CD4-positive, alpha-beta T cell (primary cell): Measurements from ENCODE around the gene PNMT. TPM values are rescaled to one million over a fixed set of nuclear protein-coding genes. Genes with fewer than 3 reads are reported as not detected.

ENCODE experiments used
- ATAC-seq: fragments of 200-7000 bp; cut with Tn5 transposase; one replicate; pipeline ENCODE4 v1.10.0; 2022; ENCODE audit warnings: mild to moderate bottlenecking; ENCODE audit not compliant: poor library complexity
- CTCF ChIA-PET: fragments of 350-600 bp; sonication (Branson Sonifier 250); formaldehyde crosslinking; loops from one replicate; lab custom pipeline; 2021; ENCODE audit warnings: antibody characterized with exemption, inconsistent platforms; lab: Charles Lee
- POLR2A ChIA-PET: fragments of 350-600 bp; sonication (Branson Sonifier 250); formaldehyde crosslinking; loops from one replicate; lab custom pipeline; 2021; ENCODE audit warnings: antibody characterized with exemption, inconsistent platforms; lab: Charles Lee
- DNase-seq, 14 experiments: peaks; one replicate each; pipeline ENCODE4 v3.0.0-alpha.2; 2013 to 2020; ENCODE audit warnings: mixed read lengths in 2 of 14
- H3K27ac ChIP-seq, 2 donors: one replicate each; pipeline versions ENCODE4 v1.5.1 to v1.7.0; 2013; ENCODE audit warnings: low read length in 2 of 2, low read depth in 1 of 2, mild to moderate bottlenecking in 1 of 2
- H3K27me3 ChIP-seq, 2 experiments: 1 replicate in 1 of 2; 2 replicates in 1 of 2; pipeline versions ENCODE4 v1.6.1 to v1.7.0; 2013; ENCODE audit warnings: low read length in 2 of 2, control low read depth in 1 of 2, mild to moderate bottlenecking in 1 of 2, moderate library complexity in 1 of 2; ENCODE audit not compliant: insufficient read depth in 2 of 2, control insufficient read depth in 1 of 2
- H3K36me3 ChIP-seq: one replicate; pipeline ENCODE4 v1.6.1; 2013; ENCODE audit warnings: low read length, control low read depth; ENCODE audit not compliant: insufficient read depth
- H3K4me1 ChIP-seq: one replicate; pipeline ENCODE4 v1.6.1; 2013; ENCODE audit warnings: low read length, control low read depth; ENCODE audit not compliant: insufficient read depth
- H3K4me3 ChIP-seq: one replicate; pipeline ENCODE4 v1.5.1; 2013; ENCODE audit warnings: mild to moderate bottlenecking, low read length, moderate library complexity
- H3K9me3 ChIP-seq, 2 experiments: 1 replicate in 1 of 2; 2 replicates in 1 of 2; pipeline versions ENCODE4 v1.6.1 to v1.7.0; 2013; ENCODE audit warnings: low read length in 2 of 2, mild to moderate bottlenecking in 2 of 2, control low read depth in 1 of 2, moderate library complexity in 1 of 2; ENCODE audit not compliant: control insufficient read depth in 1 of 2, insufficient read depth in 1 of 2
- H3K27ac Mint-ChIP-seq: one replicate; pipeline ENCODE4 v1.8.0; 2020; ENCODE audit warnings: mixed read lengths
- H3K27me3 Mint-ChIP-seq: one replicate; pipeline ENCODE4 v1.8.0; 2021; ENCODE audit warnings: mixed read lengths
- H3K36me3 Mint-ChIP-seq: one replicate; pipeline ENCODE4 v1.8.0; 2021; ENCODE audit warnings: low read depth, mixed read lengths
- H3K4me1 Mint-ChIP-seq: one replicate; pipeline ENCODE4 v1.8.0; 2021; ENCODE audit warnings: low read depth, mixed read lengths
- H3K4me3 Mint-ChIP-seq: one replicate; pipeline ENCODE4 v1.8.0; 2020; ENCODE audit warnings: mild to moderate bottlenecking, mixed read lengths
- H3K9me3 Mint-ChIP-seq: one replicate; pipeline ENCODE4 v1.8.0; 2020; ENCODE audit warnings: mixed read lengths
- CTCF ChIP-seq: fragments of 200-600 bp; IDR thresholded peaks from one replicate; pipeline ENCODE4 v1.8.0; 2022; ENCODE audit warnings: antibody characterized with exemption, mild to moderate bottlenecking
- intact Hi-C, 2 experiments: fragments of 100-400 bp; cut with DNase I in 1 of 2; cut with micrococcal nuclease in 1 of 2; formaldehyde crosslinking; loops; one replicate each; pipeline versions ENCODE4 v1.15.1 to v1.9.0; 2023 to 2025; cut with DNase I, micrococcal nuclease
- total RNA-seq, 174 experiments: library from RNA in 2 of 174; stranded (reverse) in 2 of 174; gene quantifications; one replicate each; pipeline ENCODE4 v1.2.3 and lab custom pipeline; 2021 to 2026

The PNMT gene
- total RNA-seq, 2 experiments from 2014 or later: 0.47 TPM; not detected in 1

GRCh38 chr17:39658346-39658745 lies 9.9 kb upstream of the PNMT start:
- POLR2A ChIA-PET: interaction anchor here (1.1 kb wide), 1 partner anchor 10 kb away, joined by 5 read pairs; the partner anchor contains the start of gene PNMT
- peak overlapping the region; percentile 66 for H3K27ac Mint-ChIP-seq
- peak in 1 of 14 experiments; percentile 23 for DNase-seq

GRCh38 chr17:39658760-39659159 lies 9.5 kb upstream of the PNMT start:
- Histone ChIP-seq H3K4me3 (no peak overlapping the region), H3K36me3 (peaks cover 70% of the 10 kb centered on the region), H3K9me3 (no peaks in the 10 kb centered on the region), H3K4me1 (peaks cover 36% of the 10 kb centered on the region), H3K27ac (no peak overlapping the region), H3K27me3 (no peaks in the 10 kb centered on the region)
- ChIA-PET CTCF (no interaction called here), POLR2A (interaction anchor here (1.1 kb wide), 1 partner anchor 10 kb away, joined by 5 read pairs; the partner anchor contains the start of gene PNMT)
- Mint-ChIP-seq H3K27me3 (no peaks in the 10 kb centered on the region), H3K9me3 (no peaks in the 10 kb centered on the region), H3K4me3 (no peak overlapping the region), H3K27ac (peak overlapping the region; percentile 66), H3K36me3 (peaks cover 66% of the 10 kb centered on the region), H3K4me1 (peaks cover 45% of the 10 kb centered on the region)
- DNase-seq: no peak
- no peak for TF ChIP-seq CTCF
- ATAC-seq: no peak
- intact Hi-C loops: no loop called here

More at GRCh38 chr17:39658346-39658745, 9.9 kb upstream of the PNMT start:
- Histone ChIP-seq H3K9me3 (no peaks in the 10 kb centered on the region), H3K27me3 (no peaks in the 10 kb centered on the region), H3K36me3 (peaks cover 73% of the 10 kb centered on the region), H3K4me1 (peaks cover 40% of the 10 kb centered on the region), H3K27ac (no peak overlapping the region), H3K4me3 (no peak overlapping the region)
- Mint-ChIP-seq H3K4me3 (peak overlapping the region; percentile 11), H3K27me3 (no peaks in the 10 kb centered on the region), H3K4me1 (peaks cover 47% of the 10 kb centered on the region), H3K9me3 (no peaks in the 10 kb centered on the region), H3K36me3 (peaks cover 68% of the 10 kb centered on the region)
- no peak for ATAC-seq
- intact Hi-C loops: no loop called here
- CTCF ChIA-PET: no interaction called here
- TF ChIP-seq CTCF: no peak

- peak; percentile 53 for ATAC-seq
- POLR2A ChIA-PET: interaction anchor here (1.0 to 1.4 kb wide), 4 partner anchors 9 to 267 kb away, joined by 3 to 9 read pairs (median 4); partner anchors contain the start of genes LRRC3C, ORMDL3, PNMT and STARD3
- peaks cover 67% of the 10 kb centered on the region for H3K36me3 ChIP-seq
Observed at GRCh38 chr17:39659279-39660010, 8.8 kb upstream of the PNMT start.

More at GRCh38 chr17:39659279-39660010, 8.8 kb upstream of the PNMT start:
- H3K27me3 Mint-ChIP-seq: no peaks in the 10 kb centered on the region
- intact Hi-C loops: no loop called here
- peak in 1 of 14 experiments; percentile 30 for DNase-seq
- peak overlapping the region in 1 of 2 donors; percentile 7 for H3K27ac ChIP-seq
- H3K4me1 ChIP-seq: peaks cover 31% of the 10 kb centered on the region
- peak overlapping the region; percentile 55 for H3K4me3 Mint-ChIP-seq
- H3K9me3 ChIP-seq: no peaks in the 10 kb centered on the region
- peaks cover 70% of the 10 kb centered on the region for H3K36me3 Mint-ChIP-seq
- no peaks in the 10 kb centered on the region for H3K27me3 ChIP-seq
- CTCF ChIA-PET: no interaction called here
- peaks cover 41% of the 10 kb centered on the region for H3K4me1 Mint-ChIP-seq
- H3K9me3 Mint-ChIP-seq: no peaks in the 10 kb centered on the region
- H3K27ac Mint-ChIP-seq: peak overlapping the region; percentile 88
- TF ChIP-seq CTCF: no peak
- H3K4me3 ChIP-seq: no peak overlapping the region
